ENCODE results near the gene FAM184A. TPM values are rescaled to one million over a fixed set of nuclear protein-coding genes. Genes with fewer than 3 reads are reported as not detected.

The FAM184A gene
- total RNA-seq, 4 donors from 2014 or later, result 0.20 to 13.1 (median 2.9) TPM

DNA sequence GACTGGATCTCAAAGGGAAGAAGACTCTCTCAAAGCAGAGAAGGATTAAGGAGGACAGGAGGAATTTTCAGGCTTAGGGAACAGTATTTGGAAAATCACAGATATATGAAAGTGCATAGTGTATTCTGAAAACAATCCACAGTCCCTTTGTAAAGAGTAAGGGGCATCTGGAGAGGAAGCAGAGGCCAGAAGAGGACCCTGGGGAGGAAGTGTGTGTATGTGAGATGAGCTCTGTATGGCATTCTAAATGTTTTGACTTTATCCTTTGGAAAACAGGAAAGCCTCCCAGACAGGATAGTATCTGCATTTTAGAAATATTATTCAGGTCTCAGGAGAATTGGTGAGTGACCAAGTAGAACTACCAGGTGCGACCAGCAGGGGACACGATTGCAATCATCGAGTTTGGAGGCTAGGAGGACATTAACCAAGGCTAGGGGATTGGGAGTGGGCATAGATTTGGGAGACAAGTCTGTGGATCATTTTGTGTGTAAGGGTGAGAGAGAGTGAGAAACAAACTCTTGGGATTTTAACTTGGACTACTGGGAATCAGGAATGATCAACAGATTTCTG is 38.3 kb upstream of the FAM184A start:
- in situ Hi-C loops (cut with MboI; ENCODE audit: low pct_ligation_motif_present in 1 of 4, low pct_unique_long_range_greater_than_20kb in 1 of 4, low sequenced_read_pairs in 3 of 4), result loop anchor here in 3 of 4 donors (10.0 kb wide), 1 partner anchor 152 kb away; no protein-coding TSS in a partner anchor
- no peak overlapping the region for H3K27ac ChIP-seq
- H3K9me3 ChIP-seq, result no peaks in the 10 kb centered on the region
- no peaks in the 10 kb centered on the region for H3K4me1 ChIP-seq
- no peaks in the 10 kb centered on the region for H3K36me3 ChIP-seq
- TF ChIP-seq, protein P1, sequence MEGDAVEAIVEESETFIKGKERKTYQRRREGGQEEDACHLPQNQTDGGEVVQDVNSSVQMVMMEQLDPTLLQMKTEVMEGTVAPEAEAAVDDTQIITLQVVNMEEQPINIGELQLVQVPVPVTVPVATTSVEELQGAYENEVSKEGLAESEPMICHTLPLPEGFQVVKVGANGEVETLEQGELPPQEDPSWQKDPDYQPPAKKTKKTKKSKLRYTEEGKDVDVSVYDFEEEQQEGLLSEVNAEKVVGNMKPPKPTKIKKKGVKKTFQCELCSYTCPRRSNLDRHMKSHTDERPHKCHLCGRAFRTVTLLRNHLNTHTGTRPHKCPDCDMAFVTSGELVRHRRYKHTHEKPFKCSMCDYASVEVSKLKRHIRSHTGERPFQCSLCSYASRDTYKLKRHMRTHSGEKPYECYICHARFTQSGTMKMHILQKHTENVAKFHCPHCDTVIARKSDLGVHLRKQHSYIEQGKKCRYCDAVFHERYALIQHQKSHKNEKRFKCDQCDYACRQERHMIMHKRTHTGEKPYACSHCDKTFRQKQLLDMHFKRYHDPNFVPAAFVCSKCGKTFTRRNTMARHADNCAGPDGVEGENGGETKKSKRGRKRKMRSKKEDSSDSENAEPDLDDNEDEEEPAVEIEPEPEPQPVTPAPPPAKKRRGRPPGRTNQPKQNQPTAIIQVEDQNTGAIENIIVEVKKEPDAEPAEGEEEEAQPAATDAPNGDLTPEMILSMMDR (IDR thresholded peaks at IDR 0.05), result peak in 2 of 5 experiments; percentile 14 to 16
- TF ChIP-seq EP300 (IDR thresholded peaks at IDR 0.05; ENCODE audit: low read depth), result no peak
- H3K4me3 ChIP-seq, result no peak overlapping the region
- no peaks in the 10 kb centered on the region for H3K27me3 ChIP-seq
- DNase-seq, result no peak
- intact Hi-C loops (cut with DNase I; ENCODE audit: low total_unique reads), result no loop called here
- whole genome bisulfite sequencing, 2 donors (ENCODE audit: low coverage in 1 of 2), result 65 to 69% methylated on average over 3 of the region's 3 CpGs

DNA sequence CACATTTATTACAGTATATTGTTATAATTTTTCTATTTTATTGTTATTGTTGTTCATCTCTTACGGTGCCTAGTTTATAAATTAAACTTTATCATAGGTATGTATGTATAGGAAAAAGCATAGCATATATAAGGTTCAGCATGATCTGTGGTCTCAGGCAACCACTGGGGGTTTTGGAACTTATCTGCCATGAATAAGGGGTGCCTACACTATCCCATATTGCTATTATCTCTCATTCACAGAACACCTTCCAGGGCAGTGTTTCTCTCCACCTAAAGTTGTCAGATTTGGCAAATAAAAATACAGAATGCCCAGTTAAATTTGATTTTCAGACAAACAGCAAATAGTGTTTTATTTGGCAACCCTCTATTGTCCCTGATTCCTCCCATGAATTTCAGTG is 35.5 kb upstream of the FAM184A start:
- DNase-seq, result no peak
- H3K36me3 ChIP-seq, result no peaks in the 10 kb centered on the region
- H3K4me1 ChIP-seq, result peaks cover 0 to 8% (median 0%) of the 10 kb centered on the region in 4 donors
- no peaks in the 10 kb centered on the region for H3K27me3 ChIP-seq
- H3K27ac ChIP-seq, result no peak overlapping the region
- H3K4me3 ChIP-seq, result no peak overlapping the region
- H3K9me3 ChIP-seq, result no peaks in the 10 kb centered on the region
- WGBS, 2 donors (ENCODE audit: low coverage in 1 of 2), result 89 to 92% methylated on average over 1 of the region's 1 CpG
- intact Hi-C loops (cut with DNase I; ENCODE audit: low total_unique reads), result loop anchor here (5.0 kb wide), 1 partner anchor 147 kb away; no protein-coding TSS in a partner anchor
- in situ Hi-C loops (cut with MboI; ENCODE audit: low pct_ligation_motif_present in 1 of 4, low pct_unique_long_range_greater_than_20kb in 1 of 4, low sequenced_read_pairs in 3 of 4), result loop anchor here in 3 of 4 donors (10.0 kb wide), 1 partner anchor 149 kb away; no protein-coding TSS in a partner anchor
- TF ChIP-seq, protein P1 (IDR thresholded peaks at IDR 0.05), result no peak
- TF ChIP-seq POLR2AphosphoS5 (IDR thresholded peaks at IDR 0.05) (no peak), POLR2A (IDR thresholded peaks at IDR 0.05) (no peak), EP300 (IDR thresholded peaks at IDR 0.05; ENCODE audit: low read depth) (no peak)

DNA sequence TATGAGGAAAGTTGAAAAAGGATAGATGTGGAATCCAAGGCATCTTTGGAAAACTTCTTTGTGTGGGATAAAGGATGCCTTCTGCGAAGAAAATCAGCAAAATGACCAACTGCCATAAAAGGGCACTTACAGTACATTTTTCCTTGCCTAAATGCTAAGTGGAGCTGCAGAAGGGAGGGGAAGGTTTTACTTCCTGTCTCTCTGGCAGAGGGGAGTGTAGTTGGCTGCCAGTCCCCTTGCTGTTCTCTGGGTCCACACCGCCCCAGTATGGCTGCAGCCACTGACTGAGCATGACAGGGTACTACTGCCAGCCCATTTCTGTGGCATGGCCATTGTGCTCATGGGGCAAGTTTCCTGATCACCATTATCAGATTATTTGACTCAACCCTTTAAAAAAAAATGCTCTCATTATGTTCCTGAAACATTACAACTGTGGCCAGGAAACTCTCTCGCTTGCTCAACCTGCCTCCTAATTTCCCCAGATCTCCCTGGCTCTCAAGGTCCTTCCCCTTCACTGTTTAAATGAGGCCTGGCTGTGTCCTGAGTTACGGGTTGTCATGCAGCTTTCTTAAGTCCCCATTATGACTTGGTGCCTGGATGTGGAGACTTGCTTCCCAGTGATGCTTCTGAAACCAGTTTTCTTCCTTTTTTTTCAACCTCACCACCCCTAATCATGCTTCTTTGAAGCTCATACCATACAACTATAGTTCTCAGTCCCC is 34.5 kb upstream of the FAM184A start:
- Histone ChIP-seq H3K4me3 (no peak overlapping the region), H3K9me3 (no peaks in the 10 kb centered on the region), H3K27me3 (no peaks in the 10 kb centered on the region), H3K4me1 (peaks cover 0 to 8% (median 0%) of the 10 kb centered on the region in 4 donors), H3K27ac (no peak overlapping the region), H3K36me3 (no peaks in the 10 kb centered on the region)
- in situ Hi-C loops (cut with MboI; ENCODE audit: low pct_ligation_motif_present in 1 of 4, low pct_unique_long_range_greater_than_20kb in 1 of 4, low sequenced_read_pairs in 3 of 4), result loop anchor here in 3 of 4 donors (10.0 kb wide), 1 partner anchor 148 kb away; no protein-coding TSS in a partner anchor
- DNase-seq, result no peak
- intact Hi-C loops (cut with DNase I; ENCODE audit: low total_unique reads), result loop anchor here (5.0 kb wide), 1 partner anchor 146 kb away; no protein-coding TSS in a partner anchor
- 79 to 83% methylated on average over 1 to 4 of the region's 4 CpGs for WGBS, 2 donors (ENCODE audit: low coverage in 1 of 2)
- no peak for TF ChIP-seq POLR2AphosphoS5 (IDR thresholded peaks at IDR 0.05)
- TF ChIP-seq POLR2A (IDR thresholded peaks at IDR 0.05), result no peak
- TF ChIP-seq, protein P1 (IDR thresholded peaks at IDR 0.05), result no peak
- TF ChIP-seq EP300 (IDR thresholded peaks at IDR 0.05; ENCODE audit: low read depth), result no peak
